HTR-8/SVneo (cell line): ENCODE measurements around the gene TNFRSF1A.

Experiments used
- DNase-seq: peaks from one replicate; pipeline ENCODE4 v3.0.0; 2011; ENCODE audit warnings: low spot score, mixed read lengths; ENCODE audit not compliant: insufficient read length
- FAIRE-seq: peaks from 2 replicates; lab custom pipeline; 2011; peaks lifted over from hg19 to GRCh38; lab: Jason Lieb, UNC

TNFRSF1A gene

GRCh38 chr12:6328045-6328779 lies 13.7 kb downstream of the TNFRSF1A start:
- FAIRE-seq = no peak

GRCh38 chr12:6327229-6328041 lies 14.4 kb downstream of the TNFRSF1A start:
- DNase-seq = no peak
- no peak for FAIRE-seq

More at GRCh38 chr12:6328045-6328779, 13.7 kb downstream of the TNFRSF1A start:
- no peak for DNase-seq

- FAIRE-seq = peak; percentile 65
- peak; percentile 83 for DNase-seq
Observed at GRCh38 chr12:6326316-6327228, 15.3 kb downstream of the TNFRSF1A start.

DNA sequence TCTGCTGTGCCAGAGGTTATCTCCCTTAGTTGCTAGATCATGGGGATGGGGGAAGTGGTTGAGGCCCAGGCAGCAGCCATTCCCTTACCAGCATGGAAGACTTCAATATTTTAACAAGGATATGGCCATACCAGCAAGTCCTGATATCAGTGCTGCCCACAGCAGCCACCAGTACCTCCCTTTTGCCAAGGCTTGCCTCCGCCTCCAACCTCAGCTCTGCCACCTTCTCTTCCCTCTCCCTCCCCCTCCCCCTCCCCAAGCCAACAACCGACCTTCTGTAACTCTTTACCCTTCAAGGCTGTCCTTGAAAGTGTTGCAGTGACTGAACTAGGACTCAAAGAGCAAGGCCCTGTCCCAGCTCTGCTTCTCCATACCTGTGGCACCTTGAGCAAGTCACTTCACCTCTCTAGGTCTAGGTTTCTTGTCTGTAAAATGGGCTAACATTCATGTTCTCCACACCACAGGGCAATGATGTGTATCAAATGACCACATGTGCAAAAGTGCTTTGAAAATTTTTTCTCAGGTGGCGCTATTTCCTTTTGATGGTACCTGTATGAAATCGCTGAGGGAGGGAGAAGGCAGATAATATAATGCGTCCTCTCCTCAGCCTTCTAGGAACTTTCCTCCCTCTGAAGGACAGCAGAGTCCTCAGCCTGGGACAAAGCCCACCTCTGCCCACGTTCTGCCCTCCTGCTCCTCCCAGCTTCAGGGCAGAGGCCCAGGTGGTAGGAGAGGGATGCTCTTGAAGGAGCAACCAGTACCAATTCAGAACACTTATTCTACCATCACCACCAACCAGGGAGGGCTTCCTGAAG lies 16.7 kb downstream of the TNFRSF1A start:
- no peak for DNase-seq
- FAIRE-seq = peak; percentile 38

DNA sequence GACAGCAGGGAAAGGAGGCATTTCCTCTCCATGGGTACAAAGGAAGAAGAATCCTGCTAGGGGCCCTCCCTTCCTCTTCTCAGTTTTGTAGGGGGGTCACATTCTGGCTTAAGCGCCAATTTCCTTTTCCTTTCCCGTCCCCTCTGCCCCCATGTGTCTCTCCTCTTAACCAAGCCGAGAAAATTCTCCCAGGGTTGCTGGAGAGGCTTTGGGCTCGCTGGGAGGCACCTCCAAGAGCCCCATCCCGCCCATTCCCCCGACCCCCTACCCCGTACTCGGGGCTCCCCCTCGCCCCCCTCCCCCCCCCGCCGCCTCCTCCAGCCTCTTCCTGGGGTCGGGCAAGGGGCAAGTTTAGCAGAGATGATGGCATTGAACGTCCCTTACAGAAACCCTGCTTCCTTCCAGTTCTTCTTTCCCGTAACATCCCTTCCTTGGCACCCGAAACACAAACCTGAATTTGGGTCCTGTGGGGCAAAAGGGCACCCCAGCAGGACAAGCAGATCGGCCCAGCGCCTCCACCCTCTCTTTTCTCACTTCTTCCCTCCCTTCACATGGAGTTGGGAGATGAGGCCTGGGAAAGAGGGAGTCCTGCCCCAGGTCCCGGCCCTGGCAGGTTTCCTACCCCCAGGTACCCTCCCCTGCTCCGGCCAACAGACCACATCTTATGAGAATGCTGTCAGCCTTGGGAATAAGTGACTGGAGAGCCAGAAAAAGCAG lies 17.7 kb downstream of the TNFRSF1A start:
- FAIRE-seq = no peak

DNA sequence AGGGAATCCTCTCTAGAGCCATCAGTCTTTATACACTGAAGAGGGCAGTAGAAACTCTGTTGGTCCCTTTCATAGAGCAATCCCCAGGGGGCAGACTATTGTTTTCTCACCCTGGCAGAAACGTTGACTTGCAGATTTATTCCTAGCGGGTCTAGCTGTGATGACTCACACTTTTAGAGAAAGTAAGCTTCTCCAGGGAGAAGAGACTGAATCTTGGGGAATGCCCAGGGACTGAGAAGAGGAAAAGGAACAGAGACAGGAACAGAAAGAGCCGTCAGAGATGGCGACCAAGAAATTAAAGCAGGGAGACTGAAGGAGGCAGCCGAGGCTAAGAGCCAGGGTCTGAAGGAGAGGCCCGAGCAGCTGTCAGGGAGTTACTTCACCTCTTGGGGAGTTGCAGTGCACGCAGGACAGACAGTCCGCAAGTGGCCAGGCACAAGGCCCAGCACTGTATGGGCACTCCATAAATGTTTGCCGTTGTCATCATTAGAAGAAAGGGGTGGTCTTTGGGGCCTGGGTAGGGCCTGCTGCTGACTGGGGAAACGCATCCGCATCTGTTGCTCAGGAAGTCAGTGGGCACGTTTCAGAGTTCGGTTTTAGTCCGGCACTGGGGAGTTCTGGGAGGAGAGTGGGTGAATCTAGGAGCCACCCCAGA lies 18.4 kb downstream of the TNFRSF1A start:
- FAIRE-seq (peak; percentile 81), DNase-seq (peak; percentile 95)

More for the DNA sequence above, 17.7 kb downstream of the TNFRSF1A start:
- DNase-seq = no peak

- FAIRE-seq = no peak
- no peak for DNase-seq
Observed at GRCh38 chr12:6322969-6323339, 18.9 kb downstream of the TNFRSF1A start.

DNA sequence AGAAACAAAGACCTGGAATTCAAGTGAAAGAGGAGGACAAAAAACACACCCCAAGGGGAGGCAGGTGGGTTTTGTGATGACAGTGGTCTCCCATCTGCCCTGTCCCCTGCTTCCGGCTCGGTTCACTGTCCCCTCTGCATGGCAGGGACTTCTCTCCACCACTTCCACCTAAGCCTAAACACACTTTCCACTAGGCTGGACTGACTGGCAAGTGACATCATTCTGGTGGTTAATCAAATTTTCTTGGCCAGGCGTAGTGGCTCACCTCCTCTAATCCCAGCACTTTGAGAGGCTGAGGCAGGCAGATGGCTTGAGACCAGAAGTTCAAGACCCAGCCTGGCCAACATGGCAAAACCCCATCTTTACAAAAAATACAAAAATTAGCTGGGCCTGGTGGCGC lies 19.5 kb downstream of the TNFRSF1A start:
- FAIRE-seq (peak; percentile 13), DNase-seq (no peak)

DNA sequence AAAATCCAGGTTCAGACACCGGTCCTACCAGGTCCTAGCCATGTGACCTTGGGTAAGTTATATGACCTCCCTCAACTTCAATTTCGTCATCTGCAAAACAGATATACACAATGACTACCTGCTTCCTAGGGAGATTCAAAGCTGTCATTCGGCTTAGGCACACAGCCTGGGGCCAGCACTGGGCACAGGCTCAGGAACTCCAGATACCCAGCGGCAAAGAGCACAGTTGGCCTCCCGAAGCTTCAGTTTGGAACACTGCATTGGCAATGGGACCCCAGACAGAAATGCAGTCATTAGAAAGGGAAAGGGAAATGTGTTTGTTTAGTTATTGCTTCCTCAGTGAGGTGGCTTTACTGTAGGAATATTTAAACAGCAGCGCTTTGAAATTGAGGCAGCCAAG lies 20.0 kb downstream of the TNFRSF1A start:
- DNase-seq (no peak), FAIRE-seq (no peak)

DNA sequence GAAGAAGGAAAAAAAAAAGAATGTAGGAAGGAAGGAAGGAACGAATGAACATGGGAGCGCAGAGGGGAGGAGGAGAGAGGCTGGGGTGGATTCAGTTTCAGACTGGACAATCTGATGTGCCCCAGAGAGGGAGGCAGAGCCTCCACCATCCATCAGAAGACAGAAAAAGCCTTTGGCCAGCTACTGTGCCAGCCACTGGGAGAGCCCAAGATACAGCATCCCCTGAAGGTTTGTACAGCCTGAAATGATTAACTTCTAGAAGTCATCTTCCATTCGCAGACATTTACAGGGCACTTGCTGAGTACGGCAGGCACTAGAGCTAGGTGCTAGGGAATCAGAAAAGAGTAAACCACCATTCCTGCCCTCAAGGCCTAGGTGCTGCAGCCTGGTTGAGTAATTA lies 22.4 kb downstream of the TNFRSF1A start:
- no peak for FAIRE-seq
- no peak for DNase-seq

DNA sequence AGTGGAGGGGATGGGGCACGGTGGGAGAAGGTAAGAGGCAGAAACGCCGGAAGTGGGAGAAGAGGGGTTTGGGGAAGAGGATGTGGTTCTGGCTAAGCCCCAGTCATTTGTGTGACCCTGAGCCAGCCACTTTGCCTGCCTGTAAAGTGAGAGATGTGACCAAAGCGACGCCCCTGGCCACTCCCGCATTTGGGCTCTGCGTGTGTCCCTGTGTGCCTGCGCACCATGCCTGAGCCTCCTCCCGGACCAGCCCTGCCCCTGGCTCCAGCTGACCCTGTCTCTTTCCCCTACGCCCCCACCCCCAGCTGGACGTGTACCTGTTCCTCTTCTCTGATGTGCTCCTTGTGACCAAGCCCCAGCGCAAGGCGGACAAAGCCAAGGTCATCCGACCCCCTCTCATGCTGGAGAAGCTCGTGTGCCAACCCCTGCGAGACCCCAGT lies 23.4 kb downstream of the TNFRSF1A start:
- DNase-seq (no peak), FAIRE-seq (no peak)

DNA sequence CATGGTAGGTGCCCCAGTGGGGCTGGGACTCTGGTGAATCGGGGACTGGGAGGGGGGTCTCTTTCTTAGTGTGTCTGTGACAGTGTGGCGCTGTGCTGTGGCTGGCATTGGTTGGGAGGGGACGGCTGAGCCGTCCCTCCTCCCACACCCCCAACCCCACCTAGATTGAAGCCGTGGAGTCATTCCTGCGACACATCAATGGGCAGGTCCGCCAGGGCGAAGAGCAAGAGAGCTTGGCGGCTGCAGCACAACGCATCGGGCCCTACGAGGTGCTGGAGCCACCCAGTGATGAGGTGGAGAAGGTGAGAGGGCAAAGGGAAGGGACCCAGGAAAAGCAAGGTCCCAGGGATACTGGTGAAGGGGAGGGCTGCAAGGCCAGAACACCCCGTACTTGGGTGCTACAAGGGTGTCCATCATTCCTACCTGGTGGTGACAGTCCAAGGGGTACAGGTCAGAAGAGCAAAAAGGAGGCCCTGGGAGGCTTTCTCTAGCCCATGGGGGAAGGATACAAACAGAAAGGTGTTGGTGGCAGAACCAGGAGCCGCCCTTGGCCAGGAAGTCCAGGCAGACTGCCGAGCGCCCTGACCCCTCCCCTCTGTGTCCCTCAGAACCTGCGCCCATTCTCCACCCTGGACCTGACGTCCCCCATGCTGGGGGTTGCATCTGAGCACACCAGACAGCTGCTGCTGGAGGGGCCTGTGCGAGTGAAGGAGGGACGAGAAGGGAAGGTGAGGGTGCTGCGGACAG lies 24.0 kb downstream of the TNFRSF1A start:
- DNase-seq = no peak
- FAIRE-seq = peak; percentile 28

DNA sequence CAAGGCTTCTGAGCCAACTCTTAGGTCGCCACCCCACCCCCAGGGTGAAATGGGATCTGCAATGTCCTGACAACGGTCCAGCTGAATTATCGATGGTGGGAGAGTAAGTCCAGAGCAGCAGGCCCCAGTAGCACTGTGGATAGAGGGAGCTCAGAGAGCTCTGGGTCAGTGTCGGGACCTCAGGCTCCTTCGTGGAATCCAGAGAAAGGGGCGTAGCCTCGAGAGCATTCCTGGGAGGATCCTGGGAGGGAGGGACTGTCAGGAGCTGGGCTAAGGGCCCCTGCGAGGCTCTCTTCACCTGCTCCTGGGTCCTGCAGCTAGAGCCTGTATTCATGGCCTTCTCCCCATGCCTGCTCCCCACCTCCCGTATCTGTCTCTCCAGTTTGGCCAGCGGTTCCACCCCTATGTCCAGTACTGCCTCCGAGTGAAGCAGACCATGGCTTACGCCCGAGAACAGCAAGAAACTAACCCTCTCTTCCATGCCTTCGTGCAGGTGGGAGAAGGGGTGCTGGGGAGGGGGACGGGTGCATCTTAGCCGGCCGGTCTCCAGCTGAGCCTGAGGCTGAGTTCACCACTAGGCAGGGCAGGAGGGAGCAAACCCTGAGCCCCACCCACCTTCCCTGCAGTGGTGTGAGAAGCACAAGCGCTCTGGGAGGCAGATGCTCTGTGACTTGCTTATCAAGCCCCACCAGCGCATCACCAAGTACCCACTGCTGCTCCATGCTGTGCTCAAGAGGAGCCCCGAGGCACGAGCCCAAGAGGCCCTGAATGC lies 24.8 kb downstream of the TNFRSF1A start:
- DNase-seq (no peak), FAIRE-seq (peak; percentile 63)

DNA sequence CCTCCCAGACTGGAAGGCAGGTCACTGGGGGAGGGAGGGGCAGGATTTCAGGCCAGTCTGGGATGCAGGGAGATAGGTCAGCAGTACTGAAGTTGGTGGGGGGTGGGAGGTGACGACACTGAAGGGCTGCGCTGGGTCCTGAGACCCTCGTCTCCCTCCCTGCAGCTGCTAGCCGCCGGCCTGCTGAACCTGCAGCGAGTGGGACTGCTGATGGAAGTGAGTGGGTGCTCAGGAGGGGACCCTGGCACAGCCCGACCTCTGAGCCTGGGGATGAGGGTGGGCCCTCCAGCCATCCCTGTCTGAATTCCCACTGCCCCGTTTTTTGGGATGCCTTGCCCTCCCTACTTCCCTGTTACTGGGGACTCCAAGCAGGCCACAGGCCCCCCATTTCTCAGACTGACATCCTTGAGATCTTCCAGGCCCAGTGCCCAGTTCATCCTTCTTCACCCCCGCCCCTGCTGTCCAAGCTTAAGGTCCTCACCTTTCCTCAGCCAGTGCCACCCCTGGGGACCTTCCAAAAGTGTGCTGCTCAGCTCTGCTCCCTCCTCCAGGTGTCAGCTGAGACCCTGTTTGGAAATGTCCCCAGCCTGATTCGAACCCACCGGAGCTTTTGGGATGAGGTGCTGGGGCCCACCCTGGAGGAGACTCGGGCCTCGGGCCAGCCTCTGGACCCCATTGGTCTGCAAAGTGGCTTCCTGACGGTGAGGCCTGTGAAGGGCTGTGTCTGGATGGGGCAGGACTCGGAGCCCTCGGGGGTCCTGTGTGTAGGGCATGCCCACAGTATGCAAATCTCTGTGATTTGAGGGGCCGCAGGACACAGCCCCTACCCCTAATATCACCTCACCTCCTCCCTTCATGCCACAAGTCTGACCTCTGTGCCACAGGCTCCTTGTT lies 25.9 kb downstream of the TNFRSF1A start:
- DNase-seq = no peak
- FAIRE-seq = no peak

DNA sequence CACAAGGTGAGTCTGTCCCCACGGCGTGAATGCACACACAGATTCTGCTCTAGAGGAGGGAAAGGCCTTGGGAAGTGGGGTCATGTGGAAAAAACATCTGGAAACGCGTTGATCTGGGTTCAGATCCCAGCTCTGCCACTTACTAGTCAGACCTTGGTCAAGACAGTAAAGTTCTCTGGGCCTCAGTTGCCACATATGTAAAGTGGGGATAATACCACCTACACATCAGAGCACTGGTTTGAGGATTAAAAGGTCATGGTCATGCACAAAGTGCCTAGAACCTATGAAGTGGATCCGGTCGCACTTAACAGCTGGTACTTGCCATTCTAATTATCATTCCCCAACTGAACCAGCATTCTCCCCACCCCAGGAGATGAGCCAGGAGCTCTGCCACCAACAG lies 26.7 kb downstream of the TNFRSF1A start:
- FAIRE-seq = peak; percentile 9

DNA sequence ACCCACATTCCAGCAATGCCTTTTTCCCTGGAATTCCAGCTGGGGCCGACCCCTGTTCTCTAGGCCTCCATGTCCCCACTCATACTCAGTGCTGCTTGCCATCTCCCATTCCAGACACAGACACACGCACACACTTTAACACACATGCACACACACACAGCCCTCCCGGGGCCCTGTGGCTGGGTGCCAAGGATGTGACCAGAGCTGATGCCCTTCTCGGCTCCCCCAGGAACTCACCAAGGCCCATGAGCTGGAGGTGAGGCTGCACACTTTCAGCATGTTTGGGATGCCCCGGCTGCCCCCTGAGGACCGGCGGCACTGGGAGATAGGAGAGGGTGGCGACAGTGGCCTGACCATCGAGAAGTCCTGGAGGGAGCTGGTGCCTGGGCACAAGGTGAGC lies 27.1 kb downstream of the TNFRSF1A start:
- DNase-seq (no peak), FAIRE-seq (peak; percentile 52)

More for the DNA sequence above, 26.7 kb downstream of the TNFRSF1A start:
- DNase-seq = no peak
